IMR-90 (cell line): ENCODE results near the gene PLAGL1. TPM values are rescaled to one million over a fixed set of nuclear protein-coding genes. Genes with fewer than 3 reads are reported as not detected.

Experiments
- ATAC-seq: fragments of 200-7000 bp; cut with Tn5 transposase; 2 replicates; pipeline ENCODE4 v1.9.1; 2020; ENCODE audit warnings: low read depth, mild to moderate bottlenecking, moderate library complexity
- BruUV-seq: library from RNA; stranded (reverse); fragments of 400-500 nt; replicated peaks from 2 replicates; lab custom pipeline; 2021; lab: Mats Ljungman, UMichigan
- CTCF ChIA-PET: fragments of 300-600 bp; formaldehyde crosslinking; extraction: SDS; loops from one replicate; lab custom pipeline; 2021; ENCODE audit warnings: antibody characterized with exemption; lab: Yijun Ruan, JAX
- POLR2A ChIA-PET: fragments of 300-600 bp; sonication (Branson Sonifier 250); formaldehyde crosslinking; loops from one replicate; lab custom pipeline; 2022; ENCODE audit warnings: antibody characterized with exemption; ENCODE audit not compliant: unreplicated experiment; lab: Charles Lee
- DNase-seq: peaks from one replicate; pipeline ENCODE4 v3.0.0; 2013
- H2AFZ ChIP-seq: replicated peaks from 2 replicates; pipeline ENCODE3; 2013; ENCODE audit warnings: low read length, mild to moderate bottlenecking; ENCODE audit not compliant: poor library complexity
- H2AK5ac ChIP-seq: 2 replicates; pipeline ENCODE4 v1.6.1; 2013; ENCODE audit warnings: low read depth, low read length, inconsistent platforms
- H2AK9ac ChIP-seq: replicated peaks from 2 replicates; pipeline ENCODE3; 2013; ENCODE audit warnings: mild to moderate bottlenecking, low read depth, low read length, moderate library complexity; ENCODE audit not compliant: poor library complexity
- H2BK120ac ChIP-seq: 2 replicates; pipeline ENCODE4 v1.6.1; 2013; ENCODE audit warnings: low read depth, low read length, inconsistent platforms
- H2BK15ac ChIP-seq: 3 replicates; pipeline ENCODE4 v1.6.1; 2013; ENCODE audit warnings: low read depth, low read length, inconsistent platforms
- H2BK20ac ChIP-seq: 2 replicates; pipeline ENCODE4 v1.6.1; 2013; ENCODE audit warnings: low read depth, mild to moderate bottlenecking, inconsistent platforms, low read length, moderate library complexity
- H2BK5ac ChIP-seq: 2 replicates; pipeline ENCODE4 v1.6.1; 2013; ENCODE audit warnings: mild to moderate bottlenecking, low read depth, low read length, inconsistent platforms; ENCODE audit not compliant: poor library complexity, severe bottlenecking
- H3K14ac ChIP-seq: replicated peaks from 2 replicates; pipeline ENCODE4 v1.6.1; 2013; ENCODE audit warnings: low read depth, low read length, inconsistent platforms
- H3K18ac ChIP-seq: 2 replicates; pipeline ENCODE4 v1.6.1; 2013; ENCODE audit warnings: low read depth, low read length, control low read depth
- H3K23ac ChIP-seq: 2 replicates; pipeline ENCODE4 v1.6.1; 2013; ENCODE audit warnings: low read depth, low read length, inconsistent platforms
- H3K27ac ChIP-seq: 2 replicates; pipeline ENCODE4 v1.5.1; 2013; ENCODE audit warnings: mild to moderate bottlenecking, control low read depth, low read length; ENCODE audit not compliant: insufficient read depth
- H3K27me3 ChIP-seq: 2 replicates; pipeline ENCODE4 v1.6.1; 2013; ENCODE audit warnings: low read length; ENCODE audit not compliant: control insufficient read depth, insufficient read depth
- H3K36me3 ChIP-seq: 2 replicates; pipeline ENCODE4 v1.6.1; 2013; ENCODE audit warnings: low read length, mixed read lengths; ENCODE audit not compliant: control insufficient read depth, insufficient read depth
- H3K4ac ChIP-seq: 2 replicates; pipeline ENCODE4 v1.6.1; 2013; ENCODE audit warnings: low read depth, low read length, inconsistent platforms
- H3K4me1 ChIP-seq: 2 replicates; pipeline ENCODE4 v1.6.1; 2013; ENCODE audit warnings: low read length, mixed read lengths; ENCODE audit not compliant: control insufficient read depth, insufficient read depth
- H3K4me2 ChIP-seq: 2 replicates; pipeline ENCODE4 v1.6.1; 2013; ENCODE audit warnings: low read depth, mild to moderate bottlenecking, control low read depth, low read length, moderate library complexity
- H3K4me3 ChIP-seq: 2 replicates; pipeline ENCODE4 v1.5.1; 2013; ENCODE audit warnings: low read depth, mild to moderate bottlenecking, control low read depth, low read length, moderate library complexity; ENCODE audit not compliant: insufficient read depth
- H3K56ac ChIP-seq: 2 replicates; pipeline ENCODE4 v1.6.1; 2013; ENCODE audit warnings: low read length, inconsistent platforms; ENCODE audit not compliant: insufficient read depth; ENCODE audit errors: extremely low read depth
- H3K79me1 ChIP-seq, 2 experiments: 2 replicates each; pipeline ENCODE4 v1.6.1; 2013; ENCODE audit warnings: low read length in 2 of 2, inconsistent platforms in 1 of 2, low read depth in 1 of 2
- H3K9ac ChIP-seq: 2 replicates; pipeline ENCODE4 v1.6.1; 2013; ENCODE audit warnings: low read depth, low read length, control low read depth
- H3K9me1 ChIP-seq: 2 replicates; pipeline ENCODE4 v1.6.1; 2013; ENCODE audit warnings: low read length, inconsistent platforms; ENCODE audit not compliant: insufficient read depth
- H3K9me3 ChIP-seq: 2 replicates; pipeline ENCODE4 v1.6.1; 2013; ENCODE audit warnings: low read length; ENCODE audit not compliant: control insufficient read depth, insufficient read depth
- H4K20me1 ChIP-seq: 2 replicates; pipeline ENCODE4 v1.6.1; 2013; ENCODE audit warnings: low read length, inconsistent platforms; ENCODE audit not compliant: insufficient read depth
- H4K5ac ChIP-seq: 2 replicates; pipeline ENCODE4 v1.6.1; 2013; ENCODE audit warnings: mild to moderate bottlenecking, low read depth, low read length, control low read depth
- H4K8ac ChIP-seq, 2 experiments: 2 replicates each; pipeline ENCODE4 v1.6.1; 2013; ENCODE audit warnings: low read depth in 2 of 2, low read length in 2 of 2, control low read depth in 1 of 2, inconsistent platforms in 1 of 2
- H4K91ac ChIP-seq: 2 replicates; pipeline ENCODE4 v1.6.1; 2013; ENCODE audit warnings: low read depth, low read length, inconsistent platforms; ENCODE audit not compliant: insufficient read depth
- CEBPB ChIP-seq: IDR thresholded peaks from 2 replicates; pipeline ENCODE4 v1.6.1; 2012; ENCODE audit warnings: low read depth, low read length, improper control_type of control experiment
- CHD1 ChIP-seq: IDR thresholded peaks from 2 replicates; pipeline ENCODE4 v1.6.1; 2012; ENCODE audit warnings: low read depth, low read length, improper control_type of control experiment
- WGBS, 2 experiments: methylation state at CpG; one replicate each; pipeline versions ENCODE4 v1.1.5 to v1.1.7; 2013; ENCODE audit warnings: missing lambda C conversion rate in 2 of 2; ENCODE audit not compliant: insufficient read length in 1 of 2; ENCODE audit errors: extremely low coverage in 2 of 2; 5-methylcytosine and 5-hydroxymethylcytosine counted together
- dilution Hi-C: fragments of 300-500 bp; cut with HindIII; formaldehyde crosslinking; loops from one replicate; pipeline ENCODE4 v1.14.3; 2018; ENCODE audit warnings: low sequenced_read_pairs; ENCODE audit not compliant: unreplicated experiment
- in situ Hi-C: fragments of 300-500 bp; cut with MboI; formaldehyde crosslinking; loops from 3 replicates; pipeline ENCODE4 v1.14.3; 2019; ENCODE audit warnings: low sequenced_read_pairs, inconsistent platforms, mixed read lengths
- intact Hi-C: fragments of 100-400 bp; cut with micrococcal nuclease; formaldehyde crosslinking; loops from 2 replicates; pipeline ENCODE4 v1.10.0; 2022
- polyA plus RNA-seq, 3 experiments: library from polyadenylated mRNA; depleted of rRNA; stranded (reverse); fragments of >200 nt; gene quantifications; 2 replicates each; pipeline ENCODE4 v1.2.3, GENCODE V29; 2012; ENCODE audit warnings: low replicate concordance in 1 of 3
- total RNA-seq: library from RNA; depleted of rRNA; stranded (reverse); fragments of >200 nt; gene quantifications from 2 replicates; pipeline ENCODE4 v1.2.3, GENCODE V29; 2012

Gene PLAGL1
- total and polyA plus RNA-seq, 2 of the 4 experiments (the other 2 are of a cell fraction), result 23.3 to 73.8 TPM

DNA sequence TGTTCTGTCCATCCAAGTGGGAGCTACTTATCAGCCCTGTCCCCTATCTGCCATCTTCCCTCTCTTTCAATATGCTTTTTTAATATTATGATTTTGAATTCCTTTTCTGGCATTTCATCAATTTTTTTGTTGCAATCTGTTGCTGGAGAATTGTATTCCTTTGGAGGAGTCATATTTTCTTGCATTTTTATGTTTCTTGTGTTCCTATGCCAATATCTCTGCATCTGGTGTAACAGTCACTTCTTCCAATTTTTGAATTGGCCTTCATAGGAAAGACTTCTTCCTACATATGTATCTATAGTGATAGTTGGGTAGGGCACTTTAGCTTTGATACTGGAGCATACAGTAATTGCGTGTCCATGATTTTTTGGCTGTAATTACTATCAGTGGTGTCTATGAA, 73.7 kb downstream of the PLAGL1 start:
- Histone ChIP-seq H3K9ac (no peak overlapping the region), H3K23ac (no peak overlapping the region), H2AFZ (no peak overlapping the region), H2BK15ac (no peak overlapping the region), H3K9me3 (no peaks in the 10 kb centered on the region), H3K4me3 (no peak overlapping the region), H3K27me3 (peaks cover 4% of the 10 kb centered on the region), H3K18ac (no peak overlapping the region), H3K4ac (no peak overlapping the region), H3K4me2 (no peak overlapping the region), H2AK9ac (no peak overlapping the region), H2BK120ac (no peak overlapping the region), H2AK5ac (no peak overlapping the region), H3K9me1 (no peaks in the 10 kb centered on the region), H2BK20ac (no peak overlapping the region), H4K20me1 (no peaks in the 10 kb centered on the region), H3K79me1 (no peaks in the 10 kb centered on the region), H3K27ac (no peak overlapping the region), H4K91ac (no peak overlapping the region), H4K8ac (no peak overlapping the region), H3K56ac (no peak overlapping the region), H3K14ac (no peak overlapping the region), H4K5ac (no peak overlapping the region), H2BK5ac (no peak overlapping the region), H3K36me3 (no peaks in the 10 kb centered on the region), H3K4me1 (no peaks in the 10 kb centered on the region)
- dilution Hi-C loops, result no loop called here
- 83% methylated on average over 1 of the region's 1 CpG; no CpG with 5 or more reads in 1 of the 2 experiments for WGBS, 2 experiments
- DNase-seq, result no peak
- TF ChIP-seq CHD1, result no peak
- TF ChIP-seq CEBPB, result no peak
- CTCF ChIA-PET, result no interaction called here
- in situ Hi-C loops, result no loop called here
- BruUV-seq, result no TSS peak
- intact Hi-C loops, result no loop called here
- POLR2A ChIA-PET, result no interaction called here
- ATAC-seq, result no peak
